Measurements from ENCODE around the gene GREB1L. TPM values are rescaled to one million over a fixed set of nuclear protein-coding genes. Genes with fewer than 3 reads are reported as not detected.

The GREB1L gene
- total RNA-seq, 3 donors from 2014 or later: 0.26 to 1.0 (median 0.29) TPM

- no peak for ATAC-seq
- intact Hi-C loops (cut with DNase I, micrococcal nuclease): no loop called here
- H3K4me1 ChIP-seq (ENCODE audit: low read depth): no peaks in the 10 kb centered on the region
- TF ChIP-seq CTCF (IDR thresholded peaks at IDR 0.05): no peak
- H3K9me3 ChIP-seq: no peaks in the 10 kb centered on the region
- H3K36me3 ChIP-seq (ENCODE audit: low read depth): no peaks in the 10 kb centered on the region
- no peak for DNase-seq
- H3K4me3 ChIP-seq: no peak overlapping the region
These were observed 248.0 kb downstream of the GREB1L start for GRCh38 chr18:21489919-21490495.

- no peak for TF ChIP-seq CTCF (IDR thresholded peaks at IDR 0.05)
- DNase-seq (no peak), ATAC-seq (no peak)
- no peaks in the 10 kb centered on the region for H3K9me3 ChIP-seq
- H3K36me3 ChIP-seq (ENCODE audit: low read depth): no peaks in the 10 kb centered on the region
- H3K4me3 ChIP-seq: no peak overlapping the region
- H3K4me1 ChIP-seq (ENCODE audit: low read depth): no peaks in the 10 kb centered on the region
- intact Hi-C loops (cut with DNase I, micrococcal nuclease): no loop called here
These were observed 248.7 kb downstream of the GREB1L start for GRCh38 chr18:21490748-21491147.

- no peak overlapping the region for H3K4me3 ChIP-seq
- H3K4me1 ChIP-seq (ENCODE audit: low read depth): no peaks in the 10 kb centered on the region
- no peaks in the 10 kb centered on the region for H3K36me3 ChIP-seq (ENCODE audit: low read depth)
- no peaks in the 10 kb centered on the region for H3K9me3 ChIP-seq
- intact Hi-C loops (cut with DNase I, micrococcal nuclease): no loop called here
- TF ChIP-seq CTCF (IDR thresholded peaks at IDR 0.05): no peak
- DNase-seq (no peak), ATAC-seq (no peak)
These were observed 254.3 kb downstream of the GREB1L start for GRCh38 chr18:21496277-21496835.

GRCh38 chr18:21499997-21500396 lies 258.0 kb downstream of the GREB1L start:
- Histone ChIP-seq H3K4me3 (no peak overlapping the region), H3K36me3 (ENCODE audit: low read depth) (no peaks in the 10 kb centered on the region), H3K9me3 (no peaks in the 10 kb centered on the region), H3K4me1 (ENCODE audit: low read depth) (no peaks in the 10 kb centered on the region)
- intact Hi-C loops (cut with DNase I, micrococcal nuclease): no loop called here
- ATAC-seq (no peak), DNase-seq (no peak)
- TF ChIP-seq CTCF (IDR thresholded peaks at IDR 0.05): no peak

- ATAC-seq: no peak
These were observed 260.6 kb downstream of the GREB1L start for GRCh38 chr18:21502661-21503060.

More at GRCh38 chr18:21502661-21503060, 260.6 kb downstream of the GREB1L start:
- intact Hi-C loops (cut with DNase I, micrococcal nuclease): no loop called here
- Histone ChIP-seq H3K4me3 (no peak overlapping the region), H3K36me3 (ENCODE audit: low read depth) (no peaks in the 10 kb centered on the region), H3K9me3 (no peaks in the 10 kb centered on the region), H3K4me1 (ENCODE audit: low read depth) (no peaks in the 10 kb centered on the region)
- DNase-seq: no peak
- TF ChIP-seq CTCF (IDR thresholded peaks at IDR 0.05): no peak

Data from mucosa of descending colon (tissue), 3 donors.